C4-2B (cell line): Measurements from ENCODE around the gene TXN2.
"Not testable (repeated sequence)": the region's sequence is repeated elsewhere in the genome, so short reads cannot be mapped to it uniquely, and the experiment has no call there.

ENCODE experiments used
- H3K27ac ChIP-seq: fragments of 450-650 bp; 2 replicates; pipeline ENCODE4 v1.5.1; 2017
- ZFX ChIP-seq: fragments of 450-650 bp; IDR thresholded peaks from 2 replicates; pipeline ENCODE4 v1.6.1; 2017
- TF ChIP-seq, protein P1 (sequence below): fragments of 450-650 bp; conservative IDR thresholded peaks from 2 replicates; pipeline ENCODE4 v1.5.1; 2017; ENCODE audit warnings: mild to moderate bottlenecking

The TXN2 gene

DNA sequence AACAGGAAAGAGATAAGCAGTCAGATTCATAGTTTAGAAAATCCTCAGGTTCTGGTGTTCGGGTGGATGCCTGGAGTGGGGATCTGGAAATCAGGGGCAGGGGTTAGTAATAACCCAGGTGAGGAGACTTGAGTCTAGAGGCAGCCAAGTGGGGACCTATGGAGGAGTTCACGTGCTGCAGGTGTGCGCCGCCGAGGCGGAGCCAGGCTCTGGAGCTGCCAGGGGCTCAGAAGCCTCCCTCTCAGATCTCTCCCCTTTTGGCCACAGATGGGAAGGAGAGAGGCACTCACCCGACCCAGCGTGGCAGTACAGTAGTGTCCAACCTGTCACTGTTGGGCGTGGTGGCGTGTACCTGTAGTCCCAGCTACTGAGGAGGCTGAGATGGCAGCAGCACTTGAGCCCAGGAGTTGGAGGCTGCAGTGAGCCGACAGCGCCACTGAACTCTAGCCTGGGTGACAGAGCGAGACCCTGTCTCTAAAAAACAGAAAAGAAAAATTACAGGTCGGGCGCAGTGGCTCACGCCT lies 27.5 kb downstream of the TXN2 start:
- H3K27ac ChIP-seq, result peak overlapping the region; percentile 4; the same call in 1 of the 2 replicates
- TF ChIP-seq ZFX, result no peak
- TF ChIP-seq, protein P1, sequence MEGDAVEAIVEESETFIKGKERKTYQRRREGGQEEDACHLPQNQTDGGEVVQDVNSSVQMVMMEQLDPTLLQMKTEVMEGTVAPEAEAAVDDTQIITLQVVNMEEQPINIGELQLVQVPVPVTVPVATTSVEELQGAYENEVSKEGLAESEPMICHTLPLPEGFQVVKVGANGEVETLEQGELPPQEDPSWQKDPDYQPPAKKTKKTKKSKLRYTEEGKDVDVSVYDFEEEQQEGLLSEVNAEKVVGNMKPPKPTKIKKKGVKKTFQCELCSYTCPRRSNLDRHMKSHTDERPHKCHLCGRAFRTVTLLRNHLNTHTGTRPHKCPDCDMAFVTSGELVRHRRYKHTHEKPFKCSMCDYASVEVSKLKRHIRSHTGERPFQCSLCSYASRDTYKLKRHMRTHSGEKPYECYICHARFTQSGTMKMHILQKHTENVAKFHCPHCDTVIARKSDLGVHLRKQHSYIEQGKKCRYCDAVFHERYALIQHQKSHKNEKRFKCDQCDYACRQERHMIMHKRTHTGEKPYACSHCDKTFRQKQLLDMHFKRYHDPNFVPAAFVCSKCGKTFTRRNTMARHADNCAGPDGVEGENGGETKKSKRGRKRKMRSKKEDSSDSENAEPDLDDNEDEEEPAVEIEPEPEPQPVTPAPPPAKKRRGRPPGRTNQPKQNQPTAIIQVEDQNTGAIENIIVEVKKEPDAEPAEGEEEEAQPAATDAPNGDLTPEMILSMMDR, result no peak

DNA sequence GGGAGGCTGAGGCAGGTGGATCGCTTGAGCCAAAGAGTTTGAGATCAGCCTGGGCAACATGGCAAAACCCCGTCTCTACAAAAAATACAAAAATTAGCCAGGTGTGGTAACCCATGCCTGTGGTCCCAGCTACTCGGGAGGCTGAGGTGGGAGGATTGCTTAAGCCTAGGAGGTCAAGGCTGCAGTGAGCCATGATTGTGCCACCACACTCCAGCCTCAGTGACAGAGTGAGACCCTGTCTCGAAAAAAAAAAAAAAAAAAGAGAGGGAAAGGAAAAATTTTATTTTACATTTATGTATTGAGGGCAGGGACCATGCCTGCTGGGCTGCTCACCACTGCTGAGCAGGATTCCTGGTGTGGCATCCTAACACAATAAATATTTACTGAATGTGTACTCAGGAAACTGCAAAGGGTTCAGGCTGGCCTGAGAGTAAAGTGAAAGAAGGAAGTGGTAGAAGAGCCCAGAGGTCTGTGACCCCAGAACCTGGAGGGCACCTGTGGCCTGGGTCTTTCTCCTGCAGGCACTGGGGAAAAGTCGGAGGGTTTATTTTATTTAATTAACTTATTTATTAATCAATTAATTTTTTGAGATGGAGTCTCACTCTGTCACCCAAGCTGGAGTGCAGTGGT lies 28.3 kb downstream of the TXN2 start:
- H3K27ac ChIP-seq, result peak overlapping the region; percentile 4; the same call in 1 of the 2 replicates

DNA sequence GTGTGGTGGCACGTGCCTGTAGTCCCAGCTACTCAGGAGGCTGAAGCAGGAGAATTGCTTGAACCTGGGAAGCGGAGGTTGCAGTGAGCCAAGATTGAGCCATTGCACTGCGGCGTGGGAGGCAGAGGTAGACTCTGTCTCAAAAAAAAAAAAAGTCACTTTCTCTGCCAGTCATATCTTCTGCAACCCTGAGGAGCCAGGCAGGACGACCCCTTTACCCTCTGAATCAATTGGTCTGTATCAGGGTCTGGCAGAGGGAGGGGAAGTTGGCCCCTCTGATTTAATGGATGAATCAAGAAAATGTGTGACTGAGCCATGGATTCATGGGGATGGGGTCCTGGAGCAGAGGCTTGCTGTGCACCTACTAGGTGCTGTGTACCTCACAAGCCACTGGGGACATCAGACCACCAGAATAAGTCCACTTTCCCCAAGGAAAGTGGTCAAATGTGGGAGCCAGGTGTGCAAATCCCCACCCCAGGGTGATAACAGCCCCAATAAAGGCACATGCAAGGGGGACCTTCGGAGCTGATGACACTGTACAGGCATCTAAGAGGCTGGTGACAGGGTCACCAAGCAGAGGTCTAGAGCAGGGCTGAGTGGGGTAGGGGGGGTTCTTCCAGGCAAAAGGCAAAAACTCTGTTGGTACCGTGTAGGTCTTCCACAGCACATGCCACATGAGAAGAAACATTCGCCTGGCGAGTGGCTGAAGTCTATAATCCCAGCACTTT lies 29.0 kb downstream of the TXN2 start:
- no peak overlapping the region for H3K27ac ChIP-seq
- TF ChIP-seq, protein P1, result no peak
- no peak for TF ChIP-seq ZFX

DNA sequence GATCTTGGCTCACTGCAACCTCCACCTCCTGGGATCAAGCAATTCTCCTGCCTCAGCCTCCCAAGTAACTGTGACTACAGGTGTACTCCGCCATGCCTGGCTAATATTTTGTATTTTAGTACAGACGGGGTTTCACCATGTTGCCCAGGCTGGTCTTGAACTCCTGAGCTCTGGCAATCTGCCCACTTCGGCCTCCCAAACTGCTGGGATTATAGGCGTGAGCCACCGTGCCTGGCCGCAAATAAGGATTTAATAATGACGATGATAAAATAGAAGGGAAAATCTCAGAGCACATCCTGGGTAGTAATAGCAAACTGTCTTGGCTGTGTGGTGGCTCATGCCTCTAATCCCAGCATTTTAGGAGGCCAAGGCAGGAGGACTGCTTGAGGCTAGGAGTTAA lies 30.5 kb downstream of the TXN2 start:
- H3K27ac ChIP-seq, result not testable (repeated sequence)

DNA sequence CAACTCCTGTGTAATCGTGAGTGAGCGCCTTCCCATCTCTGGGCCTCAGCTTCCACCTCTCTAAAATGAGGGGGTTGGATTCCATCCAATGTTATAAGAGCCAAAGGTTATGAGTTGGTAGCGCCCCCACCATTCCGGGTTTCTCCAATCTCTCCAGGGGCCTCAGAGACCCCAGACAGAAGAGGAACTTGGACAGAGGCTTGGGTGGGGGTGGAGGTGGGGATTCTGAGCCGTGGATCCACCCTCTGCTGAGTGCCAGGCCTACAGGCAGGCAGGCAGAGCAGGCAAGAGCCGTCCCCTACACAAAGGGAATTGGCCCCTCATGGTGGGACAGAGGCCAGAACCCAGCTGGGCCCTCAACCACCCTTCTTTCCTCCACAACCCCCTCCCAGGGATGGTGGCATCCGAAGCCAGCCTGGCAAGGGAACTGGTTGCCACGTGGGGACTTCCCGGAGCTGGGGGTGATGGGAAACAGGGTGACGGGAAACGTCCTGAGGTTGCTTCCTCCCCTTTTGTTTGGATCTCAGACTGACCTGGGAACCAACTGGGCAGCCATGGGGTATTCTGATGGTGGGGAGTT lies 31.8 kb downstream of the TXN2 start:
- H3K27ac ChIP-seq, result no peak overlapping the region
- no peak for TF ChIP-seq ZFX
- TF ChIP-seq, protein P1, result no peak

DNA sequence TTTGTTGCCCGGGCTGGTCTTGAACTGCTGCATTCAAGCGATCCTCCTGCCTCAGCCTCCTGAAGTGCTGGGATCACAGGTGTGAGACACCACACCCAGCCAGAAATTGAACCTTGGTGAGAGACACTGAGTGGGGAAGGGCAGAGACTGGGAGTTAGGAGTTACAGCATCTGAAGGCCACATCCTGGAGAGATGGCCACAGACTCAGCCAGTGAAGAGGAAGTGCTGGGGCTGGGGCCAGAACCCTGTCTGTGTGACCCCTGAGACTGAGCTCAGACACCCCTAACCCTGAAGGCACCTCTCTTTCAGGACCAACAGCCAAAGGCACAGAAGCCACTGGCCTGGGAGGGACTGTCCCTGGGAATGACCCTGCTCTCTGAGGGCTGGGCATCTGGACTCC lies 33.8 kb downstream of the TXN2 start:
- TF ChIP-seq, protein P1, result no peak
- TF ChIP-seq ZFX, result no peak
- no peak overlapping the region for H3K27ac ChIP-seq

DNA sequence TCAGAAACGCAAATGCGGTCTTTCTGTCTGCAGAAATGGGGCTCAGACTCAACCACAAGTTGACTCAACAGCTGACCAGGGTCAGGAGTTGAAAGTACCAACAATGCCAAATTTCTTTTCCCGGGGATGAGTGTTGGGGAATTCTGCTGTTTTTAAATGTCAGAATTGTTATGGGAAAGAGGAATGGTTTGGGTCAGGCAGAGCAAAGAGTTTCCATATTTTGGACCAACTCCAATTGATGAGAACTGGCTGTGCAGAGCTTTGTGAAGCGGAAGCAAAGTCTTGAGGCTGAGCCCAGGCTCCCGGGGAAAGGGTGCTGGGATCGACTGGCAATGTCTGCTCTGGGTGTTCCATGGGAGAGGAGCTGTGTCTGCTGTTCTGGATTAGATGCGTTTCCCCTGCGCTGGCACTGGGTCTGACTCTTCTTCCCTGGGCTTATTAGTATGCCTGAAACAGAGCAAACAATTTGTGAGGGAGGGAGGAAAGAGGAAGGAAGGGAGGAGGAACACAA lies 36.2 kb downstream of the TXN2 start:
- TF ChIP-seq ZFX, result no peak
- TF ChIP-seq, protein P1, result no peak
- peak overlapping the region; percentile 37 for H3K27ac ChIP-seq

DNA sequence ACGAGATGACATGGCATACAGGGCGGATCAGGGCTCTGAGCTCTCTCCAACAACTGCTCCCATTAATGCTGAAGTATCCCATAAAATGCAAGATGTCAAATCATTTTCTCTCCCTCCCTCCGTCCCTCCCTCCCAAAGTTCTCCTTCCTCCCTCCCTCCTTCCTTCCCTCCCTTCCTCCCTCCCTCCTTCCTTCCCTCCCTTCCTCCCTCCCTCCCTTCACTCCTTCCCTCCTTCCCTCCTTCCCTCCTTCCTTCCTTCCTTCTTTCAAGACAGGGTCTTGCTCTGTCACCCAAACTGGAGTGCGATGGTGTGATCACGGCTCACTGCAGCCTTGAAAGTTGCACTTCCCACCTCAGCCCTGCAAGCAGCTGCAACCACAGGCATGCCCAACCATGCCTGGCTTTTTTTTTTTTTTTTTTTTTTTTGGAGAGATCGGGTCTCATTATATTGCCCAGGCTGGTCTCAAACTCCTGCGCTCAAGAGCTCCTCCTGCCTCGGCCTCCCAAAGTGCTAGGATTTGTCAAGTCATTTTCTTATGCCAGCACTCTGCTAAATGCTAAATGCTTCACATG lies 38.2 kb downstream of the TXN2 start:
- H3K27ac ChIP-seq, result no peak overlapping the region
- TF ChIP-seq, protein P1, result no peak
- TF ChIP-seq ZFX, result no peak
